GM12873 (cell line): ENCODE results near the gene LRTM2.

Experiments used
- TF ChIP-seq, protein P1 (sequence below): IDR thresholded peaks from 2 replicates; pipeline ENCODE4 v1.5.1; 2012; ENCODE audit warnings: low read depth, mild to moderate bottlenecking, moderate library complexity, low read length, control low read depth; ENCODE audit not compliant: insufficient read depth; ENCODE audit errors: missing control alignments

The LRTM2 gene

DNA sequence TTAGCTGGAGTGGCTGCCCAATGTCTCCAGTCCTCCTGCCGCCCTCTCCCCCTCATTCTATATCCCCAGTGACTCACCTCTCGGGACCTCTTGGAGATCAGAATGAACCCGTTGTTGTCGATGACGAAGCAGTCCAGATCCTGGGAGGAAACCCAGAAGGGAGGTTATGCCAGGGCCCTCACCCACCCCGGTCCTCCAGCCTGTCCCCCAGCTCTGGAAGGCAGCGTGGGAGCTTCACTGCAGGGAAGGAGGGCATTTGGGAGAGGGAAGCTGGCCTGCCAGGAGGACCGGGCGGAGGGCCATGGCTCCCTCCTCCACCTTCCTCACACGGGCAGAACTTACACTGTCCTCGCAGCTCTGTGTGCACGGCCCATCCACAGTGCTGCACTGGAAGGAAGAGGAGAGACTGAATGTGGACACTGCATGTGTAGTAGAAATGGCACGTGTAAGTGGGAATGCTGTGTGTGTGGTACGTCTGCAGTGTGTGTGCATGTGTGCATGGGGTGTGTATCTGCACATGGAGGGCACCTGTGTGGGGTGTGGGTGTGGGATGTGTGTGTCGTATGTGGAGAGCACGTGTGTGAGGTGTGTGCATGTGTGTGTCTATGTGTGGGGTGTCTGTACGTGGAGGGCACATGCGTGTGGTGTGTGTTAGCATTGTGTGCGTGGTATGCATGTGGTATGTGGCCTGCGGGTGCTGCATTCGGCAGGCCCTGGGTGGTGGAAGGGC is 10.0 kb upstream of the LRTM2 start:
- TF ChIP-seq, protein P1, sequence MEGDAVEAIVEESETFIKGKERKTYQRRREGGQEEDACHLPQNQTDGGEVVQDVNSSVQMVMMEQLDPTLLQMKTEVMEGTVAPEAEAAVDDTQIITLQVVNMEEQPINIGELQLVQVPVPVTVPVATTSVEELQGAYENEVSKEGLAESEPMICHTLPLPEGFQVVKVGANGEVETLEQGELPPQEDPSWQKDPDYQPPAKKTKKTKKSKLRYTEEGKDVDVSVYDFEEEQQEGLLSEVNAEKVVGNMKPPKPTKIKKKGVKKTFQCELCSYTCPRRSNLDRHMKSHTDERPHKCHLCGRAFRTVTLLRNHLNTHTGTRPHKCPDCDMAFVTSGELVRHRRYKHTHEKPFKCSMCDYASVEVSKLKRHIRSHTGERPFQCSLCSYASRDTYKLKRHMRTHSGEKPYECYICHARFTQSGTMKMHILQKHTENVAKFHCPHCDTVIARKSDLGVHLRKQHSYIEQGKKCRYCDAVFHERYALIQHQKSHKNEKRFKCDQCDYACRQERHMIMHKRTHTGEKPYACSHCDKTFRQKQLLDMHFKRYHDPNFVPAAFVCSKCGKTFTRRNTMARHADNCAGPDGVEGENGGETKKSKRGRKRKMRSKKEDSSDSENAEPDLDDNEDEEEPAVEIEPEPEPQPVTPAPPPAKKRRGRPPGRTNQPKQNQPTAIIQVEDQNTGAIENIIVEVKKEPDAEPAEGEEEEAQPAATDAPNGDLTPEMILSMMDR, result no peak

DNA sequence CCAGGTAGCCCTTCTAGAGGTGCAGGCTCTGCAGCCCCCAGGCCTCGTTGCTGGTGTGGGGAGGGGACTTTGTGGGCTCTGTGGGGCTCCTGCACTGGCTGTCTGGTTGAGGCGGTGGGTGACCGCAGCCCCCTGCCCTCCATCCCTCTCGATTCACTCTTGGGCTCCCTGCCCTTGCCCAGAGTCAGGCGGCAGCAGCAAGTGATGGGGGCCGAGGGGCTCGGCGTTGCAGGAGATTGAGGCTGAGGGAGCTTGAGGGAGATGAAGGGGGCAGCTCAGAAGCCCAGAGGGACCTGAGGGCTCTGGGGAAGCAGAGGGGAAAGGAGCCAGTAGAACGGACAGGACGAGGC is 9.5 kb upstream of the LRTM2 start:
- TF ChIP-seq, protein P1, result no peak

DNA sequence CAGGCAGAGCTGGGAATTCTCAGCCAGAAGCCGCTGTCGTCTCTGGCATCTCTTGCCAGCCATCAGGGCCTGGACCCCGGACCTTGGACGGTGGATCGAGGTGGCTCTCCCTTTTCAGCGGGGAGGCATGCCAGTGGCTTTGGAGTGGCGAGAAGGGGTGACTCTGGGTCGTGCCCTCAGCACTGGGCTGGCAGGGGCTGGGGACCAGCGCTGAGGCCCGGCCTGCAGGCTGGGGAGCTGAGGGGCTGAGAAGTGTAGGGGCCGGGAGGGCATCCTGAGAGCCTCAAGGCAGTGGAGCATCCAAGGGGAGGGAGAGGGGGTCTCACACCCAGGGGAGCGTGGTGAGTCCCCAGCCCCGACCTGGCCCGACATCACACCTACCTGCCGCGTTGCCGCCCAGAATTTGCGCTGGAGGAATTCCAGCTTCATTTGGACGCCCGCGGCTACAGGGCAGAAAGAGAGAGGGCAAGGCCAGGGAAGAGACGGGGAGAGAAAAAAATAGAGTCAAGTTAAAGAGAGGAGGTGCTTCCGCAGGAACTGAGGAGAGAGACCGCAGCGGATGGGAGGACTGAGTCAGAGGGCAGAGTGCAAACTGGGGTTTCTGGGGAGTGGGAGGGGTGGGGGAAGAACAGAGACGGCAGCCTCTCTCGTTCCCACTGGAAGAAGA is 9.0 kb upstream of the LRTM2 start:
- TF ChIP-seq, protein P1, result no peak

DNA sequence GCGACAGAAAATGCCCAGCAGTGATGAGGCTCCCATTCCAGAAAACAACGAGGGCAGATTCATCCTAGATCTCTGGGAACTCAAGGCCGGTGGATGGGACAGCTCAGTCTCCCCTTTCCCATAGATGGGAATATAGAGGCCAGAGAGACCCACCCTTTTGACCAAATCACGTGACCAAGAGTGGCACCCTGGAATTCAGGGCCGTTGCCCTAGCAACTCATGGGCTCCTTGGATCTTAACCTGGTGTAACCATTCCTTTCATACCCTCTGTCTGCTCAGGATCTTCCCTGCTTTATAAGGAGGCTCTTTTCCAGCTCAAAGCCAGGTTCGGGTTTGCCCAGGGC is 8.4 kb upstream of the LRTM2 start:
- TF ChIP-seq, protein P1, result no peak

DNA sequence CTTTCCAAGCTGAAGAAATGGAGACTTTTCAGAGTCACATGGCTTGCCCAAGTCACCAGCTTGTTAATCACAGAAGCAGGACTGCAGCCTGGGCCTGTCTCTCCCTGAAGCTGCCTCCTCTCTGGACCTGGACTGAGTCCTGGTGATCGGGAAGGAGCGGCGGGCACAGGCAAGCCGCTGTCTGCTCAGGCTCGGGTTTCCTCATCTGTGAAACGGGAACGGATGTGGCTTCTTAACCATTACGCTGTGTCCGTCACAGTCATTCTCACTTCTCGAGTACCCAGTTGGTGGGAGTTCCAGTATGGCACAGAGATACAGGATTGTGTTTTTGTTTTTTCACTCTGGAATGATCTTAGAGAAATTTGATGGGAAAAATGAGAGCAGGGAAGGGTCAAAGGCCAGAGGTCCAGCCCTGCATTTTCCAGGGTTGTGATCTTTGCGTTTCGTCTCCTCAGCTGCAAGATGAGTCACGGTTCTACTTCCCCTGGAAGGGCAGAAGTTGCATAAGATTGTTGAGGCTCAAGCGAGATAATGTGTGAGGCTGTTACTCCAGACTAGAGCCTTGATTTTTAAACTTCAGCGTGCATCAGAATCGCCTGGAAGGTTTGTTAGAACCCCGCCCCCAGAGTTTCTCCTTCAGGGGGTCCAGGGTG is 7.6 kb upstream of the LRTM2 start:
- TF ChIP-seq, protein P1, result no peak

DNA sequence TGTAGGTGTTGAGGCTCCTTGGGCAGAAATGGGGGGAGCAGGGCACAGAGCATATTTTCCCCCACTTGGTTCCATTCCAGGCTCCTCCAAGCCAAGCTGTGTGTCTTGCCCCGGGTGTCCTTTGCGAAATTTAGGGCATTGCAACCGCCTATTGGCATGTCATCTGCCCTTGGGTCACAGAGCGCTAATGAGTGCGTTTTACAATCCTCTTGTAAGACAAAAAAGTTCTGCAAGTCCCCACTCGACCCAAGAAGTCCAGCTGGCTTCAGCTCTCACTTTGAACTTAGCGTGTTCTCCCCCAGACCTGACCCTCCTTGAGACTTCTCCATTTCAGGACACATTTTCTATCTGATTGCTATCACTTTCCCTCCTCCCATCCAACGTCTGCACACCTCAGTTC is 6.1 kb upstream of the LRTM2 start:
- TF ChIP-seq, protein P1, result no peak

DNA sequence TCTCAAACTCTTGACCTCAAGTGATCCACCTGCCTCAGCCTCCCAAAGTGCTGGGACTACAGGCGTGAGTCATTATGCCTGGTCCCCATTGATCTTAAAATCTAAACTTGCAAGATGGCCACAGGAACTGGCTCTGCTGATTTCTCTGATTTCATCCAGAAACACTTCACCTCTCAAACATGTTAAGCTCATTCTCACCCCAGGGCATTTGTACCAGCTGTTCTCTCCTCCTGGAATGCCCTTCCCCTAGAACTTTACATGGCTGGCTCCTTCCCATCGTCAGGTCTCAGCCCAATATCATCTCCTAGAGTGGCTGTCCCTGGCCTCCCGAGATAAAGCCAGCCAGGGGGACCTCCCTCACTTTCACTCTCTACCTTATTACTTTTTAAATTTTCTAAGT is 5.3 kb upstream of the LRTM2 start:
- TF ChIP-seq, protein P1, result no peak
